ENCODE results near the gene SKI.

SKI gene

GRCh38 chr1:2198571-2198970, 29.5 kb upstream of the SKI start:
- H3K4me3 ChIP-seq (ENCODE audit: control insufficient read depth, low read depth, low read length) = no peak overlapping the region; the same call in 1 of the 2 replicates
- DNase-seq (ENCODE audit: low read depth) = no peak
- TF ChIP-seq, protein P1, sequence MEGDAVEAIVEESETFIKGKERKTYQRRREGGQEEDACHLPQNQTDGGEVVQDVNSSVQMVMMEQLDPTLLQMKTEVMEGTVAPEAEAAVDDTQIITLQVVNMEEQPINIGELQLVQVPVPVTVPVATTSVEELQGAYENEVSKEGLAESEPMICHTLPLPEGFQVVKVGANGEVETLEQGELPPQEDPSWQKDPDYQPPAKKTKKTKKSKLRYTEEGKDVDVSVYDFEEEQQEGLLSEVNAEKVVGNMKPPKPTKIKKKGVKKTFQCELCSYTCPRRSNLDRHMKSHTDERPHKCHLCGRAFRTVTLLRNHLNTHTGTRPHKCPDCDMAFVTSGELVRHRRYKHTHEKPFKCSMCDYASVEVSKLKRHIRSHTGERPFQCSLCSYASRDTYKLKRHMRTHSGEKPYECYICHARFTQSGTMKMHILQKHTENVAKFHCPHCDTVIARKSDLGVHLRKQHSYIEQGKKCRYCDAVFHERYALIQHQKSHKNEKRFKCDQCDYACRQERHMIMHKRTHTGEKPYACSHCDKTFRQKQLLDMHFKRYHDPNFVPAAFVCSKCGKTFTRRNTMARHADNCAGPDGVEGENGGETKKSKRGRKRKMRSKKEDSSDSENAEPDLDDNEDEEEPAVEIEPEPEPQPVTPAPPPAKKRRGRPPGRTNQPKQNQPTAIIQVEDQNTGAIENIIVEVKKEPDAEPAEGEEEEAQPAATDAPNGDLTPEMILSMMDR (IDR thresholded peaks at IDR 0.05; ENCODE audit: control insufficient read depth, insufficient read depth, low read depth, low read length, missing control alignments) = no peak

GRCh38 chr1:2199042-2199810, 28.9 kb upstream of the SKI start:
- DNase-seq (ENCODE audit: low read depth) = peak; percentile 57
- TF ChIP-seq, protein P1 (IDR thresholded peaks at IDR 0.05; ENCODE audit: control insufficient read depth, insufficient read depth, low read depth, low read length, missing control alignments) = no peak
- peak overlapping the region; percentile 56 for H3K4me3 ChIP-seq (ENCODE audit: control insufficient read depth, low read depth, low read length)

- H3K4me3 ChIP-seq (ENCODE audit: control insufficient read depth, low read depth, low read length) = no peak overlapping the region
- no peak for DNase-seq (ENCODE audit: low read depth)
- TF ChIP-seq, protein P1 (IDR thresholded peaks at IDR 0.05; ENCODE audit: control insufficient read depth, insufficient read depth, low read depth, low read length, missing control alignments) = no peak
Observed at GRCh38 chr1:2200308-2200943, 27.7 kb upstream of the SKI start.

- no peak overlapping the region for H3K4me3 ChIP-seq (ENCODE audit: control insufficient read depth, low read depth, low read length)
- TF ChIP-seq, protein P1 (IDR thresholded peaks at IDR 0.05; ENCODE audit: control insufficient read depth, insufficient read depth, low read depth, low read length, missing control alignments) = no peak
- no peak for DNase-seq (ENCODE audit: low read depth)
Observed at GRCh38 chr1:2201062-2201461, 27.1 kb upstream of the SKI start.

DNA sequence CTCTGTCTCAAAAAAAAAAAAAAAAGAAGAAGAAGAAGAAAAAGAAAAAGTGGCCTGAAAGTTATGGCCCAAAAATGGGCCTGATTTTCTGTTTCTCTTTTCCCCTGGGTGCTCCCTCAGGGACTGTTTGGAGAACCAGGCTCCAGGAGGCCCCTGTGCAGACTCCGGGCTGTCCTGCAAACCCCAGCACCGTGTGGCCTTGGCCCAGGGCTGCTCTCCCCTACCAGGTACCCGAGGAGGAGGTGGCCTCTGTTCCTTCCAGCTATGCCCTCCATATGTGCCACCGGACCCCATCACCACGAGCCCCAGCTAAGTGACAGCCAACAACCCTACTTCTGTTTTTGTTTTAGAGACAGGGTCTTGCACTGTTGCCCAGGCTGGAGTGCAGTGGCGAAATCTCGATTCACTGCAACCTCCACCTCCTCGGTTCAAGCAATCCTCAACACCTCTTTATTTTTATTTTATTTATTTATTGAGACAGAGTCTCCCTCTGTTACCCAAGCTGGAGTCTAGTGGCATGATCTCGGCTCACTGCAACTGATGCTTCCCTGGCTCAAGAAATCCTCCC, 26.0 kb upstream of the SKI start:
- H3K4me3 ChIP-seq (ENCODE audit: control insufficient read depth, low read depth, low read length) = no peak overlapping the region
- TF ChIP-seq, protein P1 (IDR thresholded peaks at IDR 0.05; ENCODE audit: control insufficient read depth, insufficient read depth, low read depth, low read length, missing control alignments) = no peak
- DNase-seq (ENCODE audit: low read depth) = no peak

GRCh38 chr1:2202843-2203601, 25.1 kb upstream of the SKI start:
- H3K4me3 ChIP-seq (ENCODE audit: control insufficient read depth, low read depth, low read length) = no peak overlapping the region
- no peak for DNase-seq (ENCODE audit: low read depth)
- TF ChIP-seq, protein P1 (IDR thresholded peaks at IDR 0.05; ENCODE audit: control insufficient read depth, insufficient read depth, low read depth, low read length, missing control alignments) = no peak

All from AG09309 (cell line).